ENCODE measurements around the gene HCFC1.

HCFC1 gene

DNA sequence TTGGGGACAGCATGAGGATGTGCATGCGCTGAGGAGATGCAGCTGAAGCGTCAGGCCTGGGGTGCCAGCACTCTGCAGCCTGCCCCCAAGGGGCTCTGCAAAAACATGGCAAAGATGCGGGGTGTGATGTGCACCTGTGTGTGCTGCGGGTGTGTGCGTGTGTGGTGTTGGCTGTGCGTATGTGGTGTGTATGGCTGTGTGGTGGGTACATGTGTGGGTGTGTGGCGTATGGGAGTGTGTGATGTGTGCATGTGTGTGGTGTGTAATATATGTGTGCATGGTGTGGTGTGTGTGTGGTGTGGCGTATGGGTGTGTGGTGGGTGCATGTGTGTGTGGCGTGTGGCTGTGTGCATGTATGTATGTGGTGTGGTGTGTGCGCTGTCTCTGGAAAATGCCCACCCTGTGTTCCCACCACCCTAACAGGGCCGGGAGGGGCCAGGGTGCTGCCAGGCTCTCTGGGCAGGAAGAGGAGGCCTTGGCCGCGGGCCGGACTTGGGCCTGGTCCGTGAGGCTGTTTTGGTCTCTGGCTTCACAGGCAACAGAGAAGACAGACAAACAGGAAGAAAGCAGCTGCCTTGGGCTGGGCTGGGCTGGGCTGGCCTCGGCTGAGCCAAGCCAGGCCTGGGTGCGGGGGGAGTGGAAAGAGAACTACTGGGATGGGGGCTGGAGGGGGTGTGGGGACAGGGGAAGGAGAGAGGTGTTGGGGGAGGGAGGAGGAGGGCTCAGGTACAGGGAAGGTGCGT, 68.2 kb downstream of the HCFC1 start:
- DNase-seq (ENCODE audit: low spot score): peak; percentile 30

GRCh38 chrX:153902385-153902784, 69.2 kb downstream of the HCFC1 start:
- DNase-seq (ENCODE audit: low spot score): no peak

GRCh38 chrX:153901753-153902140, 69.9 kb downstream of the HCFC1 start:
- DNase-seq (ENCODE audit: low spot score): no peak

DNA sequence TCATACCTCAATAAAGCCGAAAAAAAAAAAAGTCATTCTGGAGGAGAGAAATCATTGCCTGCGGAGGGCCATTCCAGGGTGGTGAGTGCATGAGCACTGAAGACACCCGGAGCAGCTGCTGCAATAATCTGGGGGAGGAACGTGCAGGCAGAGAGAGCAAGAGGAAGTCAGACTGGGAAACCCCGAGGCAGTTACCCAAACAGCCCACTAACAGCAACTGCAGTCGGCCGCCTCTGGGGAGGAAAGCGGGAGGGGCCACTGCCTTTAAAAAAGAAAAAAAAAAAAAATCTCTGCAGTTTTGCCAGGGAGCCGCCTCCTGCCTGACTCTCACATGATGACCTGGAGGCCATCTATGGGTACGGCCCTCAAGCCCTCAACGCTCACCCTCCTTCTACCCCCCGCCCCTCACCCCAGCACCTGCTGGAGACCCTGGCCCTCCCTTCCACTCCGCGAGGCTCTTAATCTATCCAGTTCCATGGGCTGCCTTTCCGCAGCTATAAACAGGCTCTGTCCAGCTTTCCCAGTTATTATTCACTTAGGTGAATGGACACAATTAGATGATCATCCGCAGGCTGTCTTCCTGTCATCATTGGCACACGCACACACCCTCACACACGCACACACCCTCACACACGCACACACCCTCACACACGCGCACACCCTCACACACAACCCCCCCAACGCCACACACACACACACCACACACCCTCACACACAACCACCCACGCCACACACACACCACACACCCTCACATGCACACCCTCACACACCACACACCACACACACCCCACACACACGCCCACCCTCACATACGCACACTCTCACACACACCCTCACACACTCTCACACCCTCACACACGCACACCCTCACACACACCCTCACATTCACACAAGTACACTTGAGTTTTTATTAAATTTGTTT, 70.5 kb downstream of the HCFC1 start:
- peak; percentile 82 for DNase-seq (ENCODE audit: low spot score)

- no peak for DNase-seq (ENCODE audit: low spot score)
Observed at GRCh38 chrX:153897899-153898298, 73.7 kb downstream of the HCFC1 start.
